Suprapubic skin (tissue), 3 donors: Measurements from ENCODE around the gene PCED1B.

Experiments used
- CTCF ChIP-seq, 2 donors: fragments of 200-600 bp in 1 of 2; fragments of 450-650 bp in 1 of 2; sonication (generic) in 1 of 2; IDR thresholded peaks; one replicate each; pipeline ENCODE4 v1.5.1; 2016 to 2019; ENCODE audit warnings: antibody characterized with exemption in 2 of 2, mild to moderate bottlenecking in 1 of 2, moderate library complexity in 1 of 2
- POLR2AphosphoS5 ChIP-seq, 3 donors: sonication (generic); formaldehyde crosslinking; IDR thresholded peaks; one replicate each; pipeline ENCODE4 v1.6.1; 2017; ENCODE audit warnings: antibody characterized with exemption in 3 of 3

GRCh38 chr12:47282206-47282605 is 202.8 kb downstream of the PCED1B start:
- TF ChIP-seq CTCF (IDR thresholded peaks at IDR 0.05) (no peak), POLR2AphosphoS5 (IDR thresholded peaks at IDR 0.05) (no peak)
